Panc1 (cell line): Measurements from ENCODE around the gene CLPTM1L. TPM values are rescaled to one million over a fixed set of nuclear protein-coding genes. Genes with fewer than 3 reads are reported as not detected.

Source experiments
- ATAC-seq: fragments of 200-7000 bp; cut with Tn5 transposase; 2 replicates; pipeline ENCODE4 v1.9.1; 2020; ENCODE audit warnings: mild to moderate bottlenecking, moderate library complexity
- Bru-seq: library from RNA; stranded (reverse); fragments of 400-500 nt; gene quantifications from one replicate; lab custom pipeline; 2021; lab: Mats Ljungman, UMichigan
- BruChase-seq, 2 experiments: library from RNA; stranded (reverse); fragments of 400-500 nt; gene quantifications; one replicate each; lab custom pipeline; 2021; lab: Mats Ljungman, UMichigan
- BruUV-seq: library from RNA; stranded (reverse); fragments of 400-500 nt; replicated peaks from 2 replicates; lab custom pipeline; 2021; lab: Mats Ljungman, UMichigan
- CTCF ChIA-PET: fragments of 300-600 bp; sonication (Branson Sonifier 250); formaldehyde crosslinking; loops from one replicate; lab custom pipeline; 2022; ENCODE audit warnings: antibody characterized with exemption; lab: Charles Lee
- POLR2A ChIA-PET: fragments of 300-600 bp; sonication (Branson Sonifier 250); formaldehyde crosslinking; loops from one replicate; lab custom pipeline; 2022; ENCODE audit warnings: antibody characterized with exemption; lab: Charles Lee
- DNase-seq: peaks from one replicate; pipeline ENCODE4 v3.0.0-alpha.2; 2010; ENCODE audit warnings: low read depth, low spot score
- H3K27ac ChIP-seq: 2 replicates; pipeline ENCODE4 v1.5.1; 2011; ENCODE audit warnings: mild to moderate bottlenecking, low read length, inconsistent platforms
- H3K27me3 ChIP-seq: fragments of 200-500 bp; sonication (Bioruptor generic); 2 replicates; pipeline ENCODE4 v1.6.0; 2014; ENCODE audit warnings: low read length, inconsistent platforms; ENCODE audit not compliant: control insufficient read depth, insufficient read depth
- H3K36me3 ChIP-seq: fragments of 200-500 bp; sonication (Bioruptor generic); 2 replicates; pipeline ENCODE4 v1.5.1; 2014; ENCODE audit warnings: inconsistent platforms, mild to moderate bottlenecking, low read length, moderate library complexity; ENCODE audit not compliant: control insufficient read depth, insufficient read depth
- H3K4me1 ChIP-seq: 2 replicates; pipeline ENCODE4 v1.5.1; 2011; ENCODE audit warnings: inconsistent platforms, mild to moderate bottlenecking, low read length, moderate library complexity; ENCODE audit not compliant: control insufficient read depth, insufficient read depth
- H3K4me3 ChIP-seq, 2 experiments: 2 replicates each; pipeline ENCODE4 v1.5.1; 2011 to 2012; ENCODE audit warnings: low read depth in 2 of 2, low read length in 2 of 2, mild to moderate bottlenecking in 2 of 2, inconsistent platforms in 1 of 2, moderate library complexity in 1 of 2
- H3K9me3 ChIP-seq: fragments of 200-500 bp; sonication (Bioruptor generic); 2 replicates; pipeline ENCODE4 v1.5.1; 2014; ENCODE audit warnings: low read depth, mild to moderate bottlenecking, inconsistent platforms, low read length, moderate library complexity; ENCODE audit not compliant: control insufficient read depth, insufficient read depth
- CTCF ChIP-seq: fragments of 450-650 bp; IDR thresholded peaks from 2 replicates; pipeline ENCODE4 v1.5.1; 2017; ENCODE audit warnings: mild to moderate bottlenecking
- POLR2AphosphoS5 ChIP-seq: IDR thresholded peaks from 2 replicates; pipeline ENCODE4 v1.6.1; 2012; ENCODE audit warnings: mild to moderate bottlenecking, low read depth, low read length, moderate library complexity
- REST ChIP-seq, 2 experiments: IDR thresholded peaks; 2 replicates each; pipeline ENCODE4 v1.6.1; 2011 to 2012; ENCODE audit warnings: low read depth in 2 of 2, control low read depth in 1 of 2, low read length in 1 of 2, mild to moderate bottlenecking in 1 of 2, moderate library complexity in 1 of 2; ENCODE audit not compliant: insufficient read depth in 1 of 2
- SIN3A ChIP-seq: IDR thresholded peaks from 2 replicates; pipeline ENCODE4 v1.6.1; 2012; ENCODE audit warnings: low read depth, mild to moderate bottlenecking, low read length, moderate library complexity, borderline replicate concordance; ENCODE audit not compliant: insufficient read depth
- TCF7L2 ChIP-seq: IDR thresholded peaks from 2 replicates; pipeline ENCODE4 v1.6.1; 2011; ENCODE audit warnings: mild to moderate bottlenecking, low read depth, low read length, inconsistent platforms
- in situ Hi-C: cut with HindIII; loops from 2 replicates; pipeline ENCODE4 v1.10.0; 2016; ENCODE audit warnings: low sequenced_read_pairs, low pct_unique_long_range_greater_than_20kb
- intact Hi-C: fragments of 100-400 bp; cut with micrococcal nuclease; formaldehyde crosslinking; loops from one replicate; pipeline ENCODE4 v1.10.0; 2022; ENCODE audit not compliant: unreplicated experiment
- long read RNA-seq: library from polyadenylated mRNA; unstranded; transcript quantifications from one replicate; pipeline ENCODE4 v2.0.0, GENCODE V29; 2021; ENCODE audit not compliant: unreplicated experiment
- polyA plus RNA-seq: library from polyadenylated mRNA; unstranded; fragments of >200 nt; gene quantifications from one replicate; pipeline ENCODE4 v1.2.1, GENCODE V29; 2012; ENCODE audit warnings: missing spikeins; ENCODE audit not compliant: insufficient read length
- total RNA-seq: library from RNA; stranded (reverse); gene quantifications from one replicate; pipeline ENCODE4 v1.2.1, GENCODE V29; 2021; ENCODE audit not compliant: unreplicated experiment

CLPTM1L gene, protein sequence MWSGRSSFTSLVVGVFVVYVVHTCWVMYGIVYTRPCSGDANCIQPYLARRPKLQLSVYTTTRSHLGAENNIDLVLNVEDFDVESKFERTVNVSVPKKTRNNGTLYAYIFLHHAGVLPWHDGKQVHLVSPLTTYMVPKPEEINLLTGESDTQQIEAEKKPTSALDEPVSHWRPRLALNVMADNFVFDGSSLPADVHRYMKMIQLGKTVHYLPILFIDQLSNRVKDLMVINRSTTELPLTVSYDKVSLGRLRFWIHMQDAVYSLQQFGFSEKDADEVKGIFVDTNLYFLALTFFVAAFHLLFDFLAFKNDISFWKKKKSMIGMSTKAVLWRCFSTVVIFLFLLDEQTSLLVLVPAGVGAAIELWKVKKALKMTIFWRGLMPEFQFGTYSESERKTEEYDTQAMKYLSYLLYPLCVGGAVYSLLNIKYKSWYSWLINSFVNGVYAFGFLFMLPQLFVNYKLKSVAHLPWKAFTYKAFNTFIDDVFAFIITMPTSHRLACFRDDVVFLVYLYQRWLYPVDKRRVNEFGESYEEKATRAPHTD
- 188 TPM for total RNA-seq
- polyA plus RNA-seq = 187 TPM
- Bru-seq, nascent RNA = percentile 79 among the genes with signal in this experiment
- BruChase-seq, experiment 1, labeled RNA remaining after a 2-hour chase = percentile 89 among the genes with signal in this experiment
- BruChase-seq, experiment 2, labeled RNA remaining after a 6-hour chase = percentile 90 among the genes with signal in this experiment
- long read RNA-seq, transcript CLPTM1L-215 (4 exons, 382 nt) = minor isoform, 7 of 1,179 reads
- long read RNA-seq, transcript CLPTM1L-201 (17 exons, 2,500 nt) = major isoform, 870 of 1,179 reads
- long read RNA-seq, partial matches to known transcripts = 32 of 1,179 reads
- long read RNA-seq, other reads (novel, unspliced or antisense) = 266 of 1,179 reads

DNA sequence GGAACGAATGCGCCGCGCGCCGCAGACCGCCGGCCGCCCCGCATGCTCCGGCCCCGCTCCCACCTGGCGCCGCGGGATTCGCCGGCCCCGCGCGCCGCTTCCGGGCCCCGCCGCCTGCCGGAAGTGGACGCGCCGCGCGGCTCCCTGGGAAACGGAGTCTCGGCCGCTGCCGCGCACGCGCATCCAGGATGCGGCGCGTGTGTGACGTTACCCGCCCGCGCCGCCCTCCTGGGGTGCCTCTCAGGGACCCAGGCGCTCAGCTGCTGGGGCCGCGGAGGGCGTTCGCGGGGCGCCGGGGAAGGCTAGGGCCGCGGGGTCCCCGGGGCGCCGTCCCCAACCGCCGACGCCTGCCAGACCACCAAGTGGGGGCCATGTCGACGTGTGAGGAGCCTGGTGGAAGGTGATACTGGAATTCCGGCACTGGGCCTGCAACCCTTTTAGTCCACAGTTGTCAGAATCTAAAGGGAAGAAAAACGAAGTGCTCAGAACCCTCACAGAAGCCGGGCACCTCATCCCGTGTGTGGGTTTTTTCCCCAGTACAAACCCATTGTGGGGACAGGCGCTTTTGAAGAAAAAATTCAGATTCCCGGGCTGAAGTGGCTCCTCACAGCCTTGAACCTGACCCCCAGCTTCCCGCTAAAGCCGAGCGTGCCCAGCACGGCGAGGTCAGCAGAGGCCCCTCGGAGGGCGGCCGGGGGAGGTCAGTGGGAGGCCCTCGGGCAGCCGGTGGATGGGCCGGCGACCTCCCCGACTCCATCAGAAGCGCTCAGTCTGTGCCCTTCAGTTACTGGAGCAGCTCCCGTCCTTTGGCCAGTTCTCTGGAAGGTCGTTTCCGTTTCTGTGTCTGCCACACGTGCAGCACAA is at the start of gene CLPTM1L:
Gene CLPTM1L, minus strand, starts transcription at position 125 of the 864 bp plus-strand sequence. CDS start 258 bp downstream, outside the sequence.
- Histone ChIP-seq H3K36me3 (peaks cover 19% of the 10 kb centered on the region), H3K4me3 (peak within 1 kb of the TSS; percentile 96 to 98), H3K4me1 (peaks cover 16% of the 10 kb centered on the region), H3K27ac (peak within 1 kb of the TSS; percentile 94), H3K27me3 (no peaks in the 10 kb centered on the region), H3K9me3 (no peaks in the 10 kb centered on the region)
- TF ChIP-seq POLR2AphosphoS5 = peak; percentile 80
- TF ChIP-seq SIN3A = peak; percentile 81; the same call in 1 of the 2 replicates
- TF ChIP-seq CTCF = no peak
- ATAC-seq (peak; percentile 91), DNase-seq (peak; percentile 24)
- CTCF ChIA-PET = no interaction called here
- in situ Hi-C loops = no loop called here
- BruUV-seq = TSS peak; percentile 87
- intact Hi-C loops = no loop called here
- POLR2A ChIA-PET = interaction anchor here (0.6 kb wide), 1 partner anchor 17 kb away, joined by 5 read pairs; no protein-coding TSS in a partner anchor

- no TSS peak for BruUV-seq
- in situ Hi-C loops = no loop called here
- Histone ChIP-seq H3K36me3 (no peaks in the 10 kb centered on the region), H3K27ac (no peak overlapping the region), H3K4me1 (peaks cover 7% of the 10 kb centered on the region; the same call in 1 of the 2 replicates), H3K27me3 (peaks cover 18% of the 10 kb centered on the region), H3K9me3 (no peaks in the 10 kb centered on the region), H3K4me3 (no peak overlapping the region)
- intact Hi-C loops = no loop called here
- TF ChIP-seq TCF7L2 (no peak), SIN3A (no peak), CTCF (no peak), REST (IDR thresholded peaks at IDR 0.05; ENCODE audit: insufficient read depth in 1 of 2, low read depth in 2 of 2, low read length in 1 of 2) (no peak), POLR2AphosphoS5 (no peak)
- ChIA-PET POLR2A (no interaction called here), CTCF (interaction anchor here (0.7 kb wide), 1 partner anchor 9 kb away, joined by 3 read pairs; no protein-coding TSS in a partner anchor)
- ATAC-seq (no peak), DNase-seq (no peak)
These were observed 48.9 kb upstream of the CLPTM1L start for GRCh38 chr5:1393571-1394501.
